GM12801 (cell line): ENCODE data around the gene ZNF879.

ENCODE experiments used
- CTCF ChIP-seq: IDR thresholded peaks from one replicate; pipeline ENCODE4 v1.5.1; 2011; ENCODE audit warnings: control low read depth; ENCODE audit not compliant: insufficient read length; ENCODE audit errors: extremely low read depth

The ZNF879 gene

GRCh38 chr5:179008667-179009066, 14.9 kb upstream of the ZNF879 start:
- TF ChIP-seq CTCF, result no peak

- TF ChIP-seq CTCF, result no peak
Observed at GRCh38 chr5:179033004-179033580, 9.5 kb downstream of the ZNF879 start.

GRCh38 chr5:179044765-179045164, 21.2 kb downstream of the ZNF879 start:
- no peak for TF ChIP-seq CTCF

GRCh38 chr5:179051784-179052183, 28.2 kb downstream of the ZNF879 start:
- TF ChIP-seq CTCF, result no peak

GRCh38 chr5:179054036-179054785, 30.6 kb downstream of the ZNF879 start:
- no peak for TF ChIP-seq CTCF

- TF ChIP-seq CTCF, result no peak
Observed at GRCh38 chr5:179054876-179055275, 31.3 kb downstream of the ZNF879 start.

- TF ChIP-seq CTCF, result no peak
Observed at GRCh38 chr5:179055436-179055835, 31.8 kb downstream of the ZNF879 start.
